Measurements from ENCODE around the gene PHLPP2.

- no peak for TF ChIP-seq POLR2AphosphoS5 (IDR thresholded peaks at IDR 0.05; ENCODE audit: low read depth, low read length)
- TF ChIP-seq POLR2A (IDR thresholded peaks at IDR 0.05; ENCODE audit: low read depth, low read length) = no peak
- no peak for TF ChIP-seq PAX5 (IDR thresholded peaks at IDR 0.05; ENCODE audit: insufficient read depth, low read length, severe bottlenecking)
- TF ChIP-seq TAF1 (IDR thresholded peaks at IDR 0.05; ENCODE audit: low read depth, low read length) = no peak
These were observed 12.7 kb downstream of the PHLPP2 start for GRCh38 chr16:71711789-71712188.

Measured in GM12891 (cell line).